OCI-LY1 (cell line): ENCODE results near the gene GOLGA1.
"Not testable (repeated sequence)": the region's sequence is repeated elsewhere in the genome, so short reads cannot be mapped to it uniquely, and the experiment has no call there.

Experiments used
- H2AFZ ChIP-seq: fragments of 200-600 bp; sonication (generic), shearing (Covaris generic); 2 replicates; pipeline ENCODE4 v1.6.0; 2014; ENCODE audit warnings: antibody characterized with exemption, mild to moderate bottlenecking, low read length
- H3F3A ChIP-seq: fragments of 200-600 bp; sonication (generic), shearing (Covaris generic); 2 replicates; pipeline ENCODE4 v1.6.0; 2014; ENCODE audit warnings: mild to moderate bottlenecking, antibody characterized with exemption, low read length, moderate library complexity; ENCODE audit not compliant: insufficient read depth
- H3K27ac ChIP-seq: fragments of 200-600 bp; sonication (generic); 2 replicates; pipeline ENCODE4 v1.5.1; 2014; ENCODE audit warnings: low read length, mixed run types, mild to moderate bottlenecking, low read depth; ENCODE audit not compliant: poor library complexity, severe bottlenecking
- H3K27me3 ChIP-seq: fragments of 200-600 bp; sonication (generic); 2 replicates; pipeline ENCODE4 v1.6.0; 2014; ENCODE audit warnings: antibody characterized with exemption, mild to moderate bottlenecking, low read length, moderate library complexity; ENCODE audit not compliant: insufficient read depth
- H3K36me3 ChIP-seq: fragments of 200-600 bp; sonication (generic); 2 replicates; pipeline ENCODE4 v1.6.1; 2014; ENCODE audit warnings: mild to moderate bottlenecking, antibody characterized with exemption, low read length, moderate library complexity, mixed read lengths; ENCODE audit not compliant: insufficient read depth
- H3K4me1 ChIP-seq: fragments of 200-600 bp; sonication (generic); 2 replicates; pipeline ENCODE4 v1.5.1; 2014; ENCODE audit warnings: mild to moderate bottlenecking, low read length, moderate library complexity; ENCODE audit not compliant: insufficient read depth, severe bottlenecking
- H3K4me2 ChIP-seq: fragments of 200-600 bp; sonication (generic), shearing (Covaris generic); 2 replicates; pipeline ENCODE4 v1.6.1; 2014; ENCODE audit warnings: low read length
- H3K4me3 ChIP-seq: fragments of 200-600 bp; sonication (generic); 2 replicates; pipeline ENCODE4 v1.5.1; 2014; ENCODE audit warnings: low read length, low read depth, mild to moderate bottlenecking, mixed read lengths; ENCODE audit not compliant: poor library complexity, severe bottlenecking
- H3K79me2 ChIP-seq: fragments of 200-600 bp; shearing (Covaris generic); 2 replicates; pipeline ENCODE4 v1.6.1; 2016; ENCODE audit warnings: mixed run types, low read length, mixed read lengths; ENCODE audit not compliant: insufficient read depth
- H3K9ac ChIP-seq: fragments of 200-600 bp; sonication (generic), shearing (Covaris generic); 2 replicates; pipeline ENCODE4 v1.6.1; 2014; ENCODE audit warnings: mild to moderate bottlenecking, low read length, mixed read lengths
- H3K9me2 ChIP-seq: fragments of 200-600 bp; sonication (generic), shearing (Covaris generic); 2 replicates; pipeline ENCODE4 v1.6.1; 2014; ENCODE audit warnings: low read depth, mild to moderate bottlenecking, low read length, mixed read lengths
- H3K9me3 ChIP-seq: fragments of 200-600 bp; shearing (Covaris generic); 2 replicates; pipeline ENCODE4 v1.6.1; 2014; ENCODE audit warnings: low read length, mixed read lengths
- H4K20me1 ChIP-seq: fragments of 200-600 bp; sonication (generic), shearing (Covaris generic); 2 replicates; pipeline ENCODE4 v1.6.0; 2016; ENCODE audit warnings: mild to moderate bottlenecking, low read length; ENCODE audit not compliant: insufficient read depth
- CTCF ChIP-seq: fragments of 200-600 bp; sonication (generic), shearing (Covaris generic); IDR thresholded peaks from 2 replicates; pipeline ENCODE4 v1.5.1; 2017; ENCODE audit warnings: mild to moderate bottlenecking, antibody characterized with exemption, low read length, moderate library complexity, mixed read lengths
- EZH2 ChIP-seq: fragments of 200-600 bp; sonication (generic), shearing (Covaris generic); IDR thresholded peaks from 2 replicates; pipeline ENCODE4 v1.8.0; 2017; ENCODE audit warnings: borderline replicate concordance, mixed run types, mild to moderate bottlenecking, antibody characterized with exemption, low read length, moderate library complexity, mixed read lengths

Gene GOLGA1

GRCh38 chr9:124839612-124840299, 101.1 kb downstream of the GOLGA1 start:
- TF ChIP-seq EZH2 (no peak), CTCF (peak; percentile 48; the same call in 1 of the 2 replicates)
- no peaks in the 10 kb centered on the region for H3K79me2 ChIP-seq
- H3K9me2 ChIP-seq: no peaks in the 10 kb centered on the region
- H3K4me3 ChIP-seq: no peak overlapping the region
- no peak overlapping the region for H3K9ac ChIP-seq
- H3K36me3 ChIP-seq: no peaks in the 10 kb centered on the region
- no peaks in the 10 kb centered on the region for H4K20me1 ChIP-seq
- no peaks in the 10 kb centered on the region for H3K9me3 ChIP-seq
- no peaks in the 10 kb centered on the region for H3F3A ChIP-seq
- no peak overlapping the region; the same call in 1 of the 2 replicates for H3K4me2 ChIP-seq
- no peak overlapping the region for H3K27ac ChIP-seq
- no peak overlapping the region for H2AFZ ChIP-seq
- H3K4me1 ChIP-seq: peaks cover 7% of the 10 kb centered on the region
- no peaks in the 10 kb centered on the region for H3K27me3 ChIP-seq

DNA sequence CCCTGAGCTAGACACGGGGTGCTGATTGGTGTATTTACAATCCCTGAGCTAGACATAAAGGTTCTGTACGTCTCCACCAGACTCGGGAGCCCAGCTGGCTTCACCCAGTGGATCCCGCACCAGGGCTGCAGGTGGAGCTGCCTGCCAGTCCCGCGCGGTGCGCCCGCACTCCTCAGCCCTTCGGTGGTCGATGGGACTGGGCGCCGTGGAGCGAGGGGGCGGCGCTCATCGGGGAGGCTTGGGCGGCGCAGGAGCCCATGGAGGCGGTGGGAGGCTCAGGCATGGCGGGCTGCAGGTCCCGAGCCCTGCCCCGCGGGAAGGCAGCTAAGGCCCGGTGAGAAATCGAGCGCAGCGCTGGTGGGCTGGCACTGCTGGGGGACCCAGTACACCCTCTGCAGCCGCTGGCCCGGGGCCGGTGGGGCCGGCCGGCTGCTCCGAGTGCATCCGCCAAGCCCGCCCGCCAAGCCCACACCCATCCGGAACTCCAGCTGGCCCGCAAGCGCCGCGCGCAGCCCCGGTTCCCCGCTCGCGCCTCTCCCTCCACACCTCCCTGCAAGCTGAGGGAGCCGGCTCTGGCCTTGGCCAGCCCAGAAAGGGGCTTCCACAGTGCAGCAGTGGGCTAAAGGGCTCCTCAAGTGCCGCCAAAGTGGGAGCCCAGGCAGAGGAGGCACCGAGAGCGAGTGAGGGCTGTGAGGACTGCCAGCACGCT, 102.2 kb downstream of the GOLGA1 start:
- H4K20me1 ChIP-seq, H3K9ac ChIP-seq, H3K9me2 ChIP-seq, H3K4me2 ChIP-seq, H3K9me3 ChIP-seq, H3K36me3 ChIP-seq, H2AFZ ChIP-seq, H3K4me3 ChIP-seq, H3K79me2 ChIP-seq, H3K4me1 ChIP-seq, H3K27me3 ChIP-seq, H3K27ac ChIP-seq, H3F3A ChIP-seq: not testable (repeated sequence)

DNA sequence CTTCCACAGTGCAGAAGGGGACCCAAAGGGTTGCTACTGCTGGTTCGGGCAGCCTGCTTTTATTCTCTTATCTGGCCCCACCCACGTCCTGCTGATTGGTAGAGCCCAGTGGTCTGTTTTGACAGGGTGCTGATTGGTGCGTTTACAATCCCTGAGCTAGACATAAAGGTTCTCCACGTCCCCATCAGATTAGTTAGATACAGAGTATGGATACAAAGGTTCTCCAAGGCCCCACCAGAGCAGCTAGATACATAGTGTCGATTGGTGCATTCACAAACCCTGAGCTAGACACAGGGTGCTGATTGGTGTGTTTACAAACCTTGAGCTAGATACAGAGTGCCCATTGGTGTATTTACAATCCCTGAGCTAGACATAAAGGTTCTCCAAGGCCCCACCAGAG, 102.8 kb downstream of the GOLGA1 start:
- not testable (repeated sequence) for H3K9me3 ChIP-seq, H3K27me3 ChIP-seq, H3F3A ChIP-seq, H3K9me2 ChIP-seq, H3K79me2 ChIP-seq, H2AFZ ChIP-seq, H3K4me3 ChIP-seq, H3K9ac ChIP-seq, H4K20me1 ChIP-seq, H3K4me2 ChIP-seq, H3K4me1 ChIP-seq, H3K27ac ChIP-seq, H3K36me3 ChIP-seq

DNA sequence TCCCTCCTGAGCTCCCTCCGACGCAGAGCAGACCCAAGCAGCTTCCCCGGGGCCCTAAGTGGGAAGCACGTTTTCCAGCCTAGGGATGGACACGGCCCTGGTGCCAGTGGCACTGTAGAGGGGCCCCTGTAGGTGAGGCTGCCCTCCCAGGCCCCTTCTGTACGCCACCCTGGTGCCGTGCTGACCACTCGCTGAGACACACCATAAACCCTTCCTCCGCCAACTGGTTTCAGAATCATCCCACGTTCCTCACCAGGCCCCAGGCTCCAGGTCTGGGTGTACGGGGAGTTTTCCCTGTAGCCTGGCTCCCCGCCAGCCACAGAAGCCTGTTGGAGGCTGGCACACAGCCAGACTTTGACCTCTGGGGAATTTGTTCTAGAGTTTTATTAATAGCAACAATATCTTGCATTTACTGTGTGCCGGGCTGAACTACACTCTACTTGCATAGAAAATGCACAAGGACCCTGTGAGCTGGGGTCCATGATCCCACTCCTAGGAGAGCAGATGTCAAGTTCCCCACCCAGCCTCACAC, 105.8 kb downstream of the GOLGA1 start:
- no peaks in the 10 kb centered on the region for H3K36me3 ChIP-seq
- no peaks in the 10 kb centered on the region for H3F3A ChIP-seq
- no peaks in the 10 kb centered on the region for H3K27me3 ChIP-seq
- no peaks in the 10 kb centered on the region for H3K9me2 ChIP-seq
- H3K4me3 ChIP-seq: no peak overlapping the region
- H3K27ac ChIP-seq: no peak overlapping the region
- no peaks in the 10 kb centered on the region for H3K79me2 ChIP-seq
- no peak for TF ChIP-seq EZH2
- no peak for TF ChIP-seq CTCF
- no peaks in the 10 kb centered on the region for H4K20me1 ChIP-seq
- H2AFZ ChIP-seq: no peak overlapping the region
- H3K9ac ChIP-seq: no peak overlapping the region
- peaks cover 2% of the 10 kb centered on the region for H3K4me1 ChIP-seq
- H3K4me2 ChIP-seq: no peak overlapping the region
- no peaks in the 10 kb centered on the region for H3K9me3 ChIP-seq
